DOHH2 (cell line): ENCODE results near the gene BAIAP2L1.

Experiments
- H3F3A ChIP-seq: fragments of 200-600 bp; sonication (generic), shearing (Covaris generic); 2 replicates; pipeline ENCODE4 v1.6.0; 2016; ENCODE audit warnings: antibody characterized with exemption, mild to moderate bottlenecking; ENCODE audit not compliant: control insufficient read depth, insufficient read depth
- H3K27ac ChIP-seq: fragments of 200-600 bp; sonication (generic); 2 replicates; pipeline ENCODE4 v1.5.1; 2014; ENCODE audit warnings: low read depth, mild to moderate bottlenecking, low read length, moderate library complexity
- H3K27me3 ChIP-seq: fragments of 200-600 bp; sonication (generic); 2 replicates; pipeline ENCODE4 v1.6.1; 2014; ENCODE audit warnings: mild to moderate bottlenecking, low read length, mixed read lengths; ENCODE audit not compliant: control insufficient read depth
- H3K36me3 ChIP-seq: fragments of 200-600 bp; sonication (generic); 2 replicates; pipeline ENCODE4 v1.6.1; 2014; ENCODE audit warnings: mild to moderate bottlenecking, low read length, moderate library complexity, mixed read lengths; ENCODE audit not compliant: control insufficient read depth
- H3K4me1 ChIP-seq: fragments of 200-600 bp; sonication (generic); 2 replicates; pipeline ENCODE4 v1.6.1; 2014; ENCODE audit warnings: mild to moderate bottlenecking, low read length, mixed read lengths; ENCODE audit not compliant: control insufficient read depth
- H3K4me2 ChIP-seq: fragments of 200-600 bp; sonication (generic); 2 replicates; pipeline ENCODE4 v1.6.0; 2014; ENCODE audit warnings: mild to moderate bottlenecking, low read length, moderate library complexity
- H3K4me3 ChIP-seq: fragments of 200-600 bp; sonication (generic); 2 replicates; pipeline ENCODE4 v1.5.1; 2014; ENCODE audit warnings: mild to moderate bottlenecking, low read length, mixed read lengths
- H3K79me2 ChIP-seq: fragments of 200-600 bp; sonication (generic); 2 replicates; pipeline ENCODE4 v1.6.1; 2014; ENCODE audit warnings: mild to moderate bottlenecking, low read length, mixed read lengths; ENCODE audit not compliant: control insufficient read depth
- H3K9me2 ChIP-seq: fragments of 200-600 bp; sonication (generic); replicated peaks from 2 replicates; pipeline ENCODE4 v1.6.1; 2014; ENCODE audit warnings: mild to moderate bottlenecking, low read length, mixed read lengths; ENCODE audit not compliant: control insufficient read depth
- H3K9me3 ChIP-seq: fragments of 200-600 bp; sonication (generic); 2 replicates; pipeline ENCODE4 v1.6.1; 2014; ENCODE audit warnings: antibody characterized with exemption, low read length, mixed read lengths; ENCODE audit not compliant: control insufficient read depth, insufficient read depth
- H4K20me1 ChIP-seq: fragments of 200-600 bp; sonication (generic); 2 replicates; pipeline ENCODE4 v1.6.0; 2014; ENCODE audit warnings: low read depth, mild to moderate bottlenecking, antibody characterized with exemption, low read length, moderate library complexity; ENCODE audit not compliant: control insufficient read depth, insufficient read depth
- EZH2phosphoT487 ChIP-seq: fragments of 200-600 bp; sonication (generic); IDR thresholded peaks from 2 replicates; pipeline ENCODE4 v1.6.1; 2017; ENCODE audit warnings: borderline replicate concordance, mild to moderate bottlenecking, antibody characterized with exemption, low read length, moderate library complexity, mixed read lengths
- TF ChIP-seq, protein P1 (sequence below): fragments of 200-600 bp; sonication (generic); IDR thresholded peaks from one replicate; pipeline ENCODE4 v1.5.1; 2014; ENCODE audit warnings: antibody characterized with exemption, mild to moderate bottlenecking, low read depth, low read length; ENCODE audit not compliant: poor library complexity, severe bottlenecking

Gene BAIAP2L1

DNA sequence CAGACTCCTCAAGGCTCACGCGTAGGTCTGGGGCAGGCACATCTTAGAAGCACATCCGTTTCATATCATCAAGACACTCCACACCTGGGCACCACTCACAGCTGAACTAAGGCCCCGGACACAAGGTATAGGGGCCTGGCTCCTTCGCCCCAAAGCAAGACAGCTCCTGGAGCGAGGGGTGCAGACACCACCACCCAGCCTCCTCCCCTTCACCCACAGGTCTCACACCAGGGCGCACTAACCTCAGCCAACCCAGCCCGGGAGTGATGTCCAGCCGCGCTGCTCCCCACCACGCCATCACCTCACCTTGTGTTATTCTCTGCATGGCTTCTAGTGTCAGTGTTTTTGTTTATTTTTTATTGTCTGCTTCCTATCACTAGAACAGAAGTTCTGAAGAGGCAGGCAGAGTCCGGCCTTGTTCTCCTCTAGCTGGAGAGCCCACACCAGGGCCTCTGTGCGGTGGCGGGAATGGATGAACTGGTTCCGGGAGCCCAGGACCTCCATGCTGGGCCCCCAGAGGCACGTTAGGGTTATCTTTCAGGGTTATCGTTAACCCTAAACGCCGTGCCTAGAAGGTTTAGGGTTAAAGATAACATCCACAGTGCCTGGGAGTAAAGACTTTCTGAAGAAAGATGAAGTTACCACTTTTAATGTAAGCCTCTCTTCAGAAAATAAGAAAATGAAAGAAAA lies 97.6 kb downstream of the BAIAP2L1 start:
- H3K4me1 ChIP-seq = peaks cover 7% of the 10 kb centered on the region; the same call in 1 of the 2 replicates
- H3K27ac ChIP-seq = no peak overlapping the region
- H3K79me2 ChIP-seq = no peaks in the 10 kb centered on the region
- H3K4me2 ChIP-seq = no peak overlapping the region
- H3F3A ChIP-seq = no peaks in the 10 kb centered on the region
- H3K9me2 ChIP-seq = no peaks in the 10 kb centered on the region
- no peaks in the 10 kb centered on the region for H3K36me3 ChIP-seq
- no peak for TF ChIP-seq EZH2phosphoT487
- TF ChIP-seq, protein P1, sequence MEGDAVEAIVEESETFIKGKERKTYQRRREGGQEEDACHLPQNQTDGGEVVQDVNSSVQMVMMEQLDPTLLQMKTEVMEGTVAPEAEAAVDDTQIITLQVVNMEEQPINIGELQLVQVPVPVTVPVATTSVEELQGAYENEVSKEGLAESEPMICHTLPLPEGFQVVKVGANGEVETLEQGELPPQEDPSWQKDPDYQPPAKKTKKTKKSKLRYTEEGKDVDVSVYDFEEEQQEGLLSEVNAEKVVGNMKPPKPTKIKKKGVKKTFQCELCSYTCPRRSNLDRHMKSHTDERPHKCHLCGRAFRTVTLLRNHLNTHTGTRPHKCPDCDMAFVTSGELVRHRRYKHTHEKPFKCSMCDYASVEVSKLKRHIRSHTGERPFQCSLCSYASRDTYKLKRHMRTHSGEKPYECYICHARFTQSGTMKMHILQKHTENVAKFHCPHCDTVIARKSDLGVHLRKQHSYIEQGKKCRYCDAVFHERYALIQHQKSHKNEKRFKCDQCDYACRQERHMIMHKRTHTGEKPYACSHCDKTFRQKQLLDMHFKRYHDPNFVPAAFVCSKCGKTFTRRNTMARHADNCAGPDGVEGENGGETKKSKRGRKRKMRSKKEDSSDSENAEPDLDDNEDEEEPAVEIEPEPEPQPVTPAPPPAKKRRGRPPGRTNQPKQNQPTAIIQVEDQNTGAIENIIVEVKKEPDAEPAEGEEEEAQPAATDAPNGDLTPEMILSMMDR = no peak
- H3K4me3 ChIP-seq = no peak overlapping the region
- H4K20me1 ChIP-seq = no peaks in the 10 kb centered on the region
- H3K27me3 ChIP-seq = no peaks in the 10 kb centered on the region
- no peaks in the 10 kb centered on the region for H3K9me3 ChIP-seq

DNA sequence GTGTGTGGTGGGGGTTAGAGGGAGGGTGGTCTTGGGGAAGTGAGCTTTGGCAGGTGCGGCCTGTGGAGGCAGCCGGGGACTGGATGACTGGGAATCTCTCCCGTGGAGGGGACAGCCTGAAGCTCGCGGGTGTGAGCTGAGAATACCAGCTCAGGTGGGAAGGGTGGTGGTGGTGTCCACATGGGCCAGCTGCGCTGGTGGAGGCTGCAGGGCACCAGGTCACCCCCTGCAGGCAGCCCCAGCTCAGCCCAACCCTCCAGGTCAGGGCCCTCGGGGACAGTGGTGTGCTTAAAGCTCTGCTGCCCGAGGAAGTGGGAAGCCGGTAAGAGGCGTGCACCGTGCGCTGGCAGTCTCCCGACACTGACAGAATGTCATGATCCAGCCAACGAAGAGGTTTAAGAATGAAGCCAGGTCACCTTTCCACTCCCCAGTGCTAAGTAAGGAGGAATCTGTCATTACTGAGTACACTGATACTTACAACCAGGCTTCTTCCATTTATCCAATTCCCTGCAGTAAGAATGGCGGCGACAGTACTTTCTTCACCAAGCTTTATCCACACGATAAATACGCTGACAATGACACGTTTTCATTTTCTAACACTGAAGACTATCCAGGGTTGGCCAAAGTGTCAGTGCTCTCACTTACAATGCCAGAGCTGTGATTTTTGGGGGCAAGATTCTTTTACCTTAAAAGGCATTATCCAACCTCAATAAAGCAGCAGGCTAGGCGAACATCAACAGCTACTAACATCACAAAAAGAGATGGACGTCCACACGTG lies 99.0 kb downstream of the BAIAP2L1 start:
- no peak overlapping the region for H3K4me2 ChIP-seq
- peaks cover 5% of the 10 kb centered on the region; the same call in 1 of the 2 replicates for H3K4me1 ChIP-seq
- H3K27ac ChIP-seq = no peak overlapping the region
- H3K36me3 ChIP-seq = no peaks in the 10 kb centered on the region
- H3K79me2 ChIP-seq = no peaks in the 10 kb centered on the region
- no peak overlapping the region for H3K4me3 ChIP-seq
- no peaks in the 10 kb centered on the region for H3K27me3 ChIP-seq
- H3K9me3 ChIP-seq = no peaks in the 10 kb centered on the region
- no peak for TF ChIP-seq EZH2phosphoT487
- TF ChIP-seq, protein P1 = no peak
- no peaks in the 10 kb centered on the region for H3F3A ChIP-seq
- no peaks in the 10 kb centered on the region for H3K9me2 ChIP-seq
- H4K20me1 ChIP-seq = no peaks in the 10 kb centered on the region

GRCh38 chr7:98300595-98301372 lies 100.1 kb downstream of the BAIAP2L1 start:
- Histone ChIP-seq H3K79me2 (no peaks in the 10 kb centered on the region), H3K4me1 (no peaks in the 10 kb centered on the region), H3K27ac (no peak overlapping the region), H3K36me3 (no peaks in the 10 kb centered on the region), H3K4me3 (no peak overlapping the region), H3K27me3 (no peaks in the 10 kb centered on the region), H4K20me1 (no peaks in the 10 kb centered on the region), H3F3A (no peaks in the 10 kb centered on the region), H3K9me3 (no peaks in the 10 kb centered on the region), H3K9me2 (no peaks in the 10 kb centered on the region), H3K4me2 (no peak overlapping the region)
- TF ChIP-seq, protein P1 = no peak
- no peak for TF ChIP-seq EZH2phosphoT487
